AG10803 (cell line): ENCODE data around the gene LMTK3.

Experiments used
- DNase-seq: peaks from one replicate; pipeline ENCODE4 v3.0.0; 2010; ENCODE audit warnings: low read depth
- H3K4me3 ChIP-seq: 2 replicates; pipeline ENCODE4 v1.5.1; 2011; ENCODE audit warnings: mild to moderate bottlenecking, low read length, control low read depth
- CTCF ChIP-seq: conservative IDR thresholded peaks from 2 replicates; pipeline ENCODE4 v1.5.1; 2011; ENCODE audit warnings: mild to moderate bottlenecking, low read length, control low read depth, inconsistent platforms

LMTK3 gene, protein sequence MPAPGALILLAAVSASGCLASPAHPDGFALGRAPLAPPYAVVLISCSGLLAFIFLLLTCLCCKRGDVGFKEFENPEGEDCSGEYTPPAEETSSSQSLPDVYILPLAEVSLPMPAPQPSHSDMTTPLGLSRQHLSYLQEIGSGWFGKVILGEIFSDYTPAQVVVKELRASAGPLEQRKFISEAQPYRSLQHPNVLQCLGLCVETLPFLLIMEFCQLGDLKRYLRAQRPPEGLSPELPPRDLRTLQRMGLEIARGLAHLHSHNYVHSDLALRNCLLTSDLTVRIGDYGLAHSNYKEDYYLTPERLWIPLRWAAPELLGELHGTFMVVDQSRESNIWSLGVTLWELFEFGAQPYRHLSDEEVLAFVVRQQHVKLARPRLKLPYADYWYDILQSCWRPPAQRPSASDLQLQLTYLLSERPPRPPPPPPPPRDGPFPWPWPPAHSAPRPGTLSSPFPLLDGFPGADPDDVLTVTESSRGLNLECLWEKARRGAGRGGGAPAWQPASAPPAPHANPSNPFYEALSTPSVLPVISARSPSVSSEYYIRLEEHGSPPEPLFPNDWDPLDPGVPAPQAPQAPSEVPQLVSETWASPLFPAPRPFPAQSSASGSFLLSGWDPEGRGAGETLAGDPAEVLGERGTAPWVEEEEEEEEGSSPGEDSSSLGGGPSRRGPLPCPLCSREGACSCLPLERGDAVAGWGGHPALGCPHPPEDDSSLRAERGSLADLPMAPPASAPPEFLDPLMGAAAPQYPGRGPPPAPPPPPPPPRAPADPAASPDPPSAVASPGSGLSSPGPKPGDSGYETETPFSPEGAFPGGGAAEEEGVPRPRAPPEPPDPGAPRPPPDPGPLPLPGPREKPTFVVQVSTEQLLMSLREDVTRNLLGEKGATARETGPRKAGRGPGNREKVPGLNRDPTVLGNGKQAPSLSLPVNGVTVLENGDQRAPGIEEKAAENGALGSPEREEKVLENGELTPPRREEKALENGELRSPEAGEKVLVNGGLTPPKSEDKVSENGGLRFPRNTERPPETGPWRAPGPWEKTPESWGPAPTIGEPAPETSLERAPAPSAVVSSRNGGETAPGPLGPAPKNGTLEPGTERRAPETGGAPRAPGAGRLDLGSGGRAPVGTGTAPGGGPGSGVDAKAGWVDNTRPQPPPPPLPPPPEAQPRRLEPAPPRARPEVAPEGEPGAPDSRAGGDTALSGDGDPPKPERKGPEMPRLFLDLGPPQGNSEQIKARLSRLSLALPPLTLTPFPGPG (N-terminal part only)

GRCh38 chr19:48511800-48512503 lies at the start of gene LMTK3:
TSS of gene LMTK3 (minus strand) at chr19:48511835. CDS start at chr19:48511576, 259 bp downstream.
- no peak within 1 kb of the TSS for H3K4me3 ChIP-seq
- no peak for DNase-seq
- no peak for TF ChIP-seq CTCF

DNA sequence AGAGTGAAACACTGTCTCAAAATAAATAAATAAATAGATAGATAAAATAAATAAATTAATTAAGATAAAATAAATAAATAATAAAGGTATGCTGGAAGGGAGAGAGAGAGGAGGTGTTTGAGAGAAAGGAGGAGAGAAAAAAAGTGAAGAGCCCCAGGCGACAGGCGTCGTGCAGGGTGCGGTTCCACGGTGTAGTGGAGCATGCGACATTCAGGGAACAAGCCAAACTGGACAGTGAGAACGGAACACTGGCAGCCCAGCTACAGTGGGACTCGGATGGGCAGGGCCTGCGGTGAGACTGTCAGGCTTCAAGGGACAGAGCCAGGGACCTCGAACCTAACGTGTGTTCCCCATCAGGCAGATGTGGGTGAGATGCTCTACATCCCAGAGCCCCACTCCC lies 49.8 kb upstream of the LMTK3 start:
- no peak overlapping the region for H3K4me3 ChIP-seq
- no peak for DNase-seq
- no peak for TF ChIP-seq CTCF

GRCh38 chr19:48560095-48560530 lies 48.5 kb upstream of the LMTK3 start:
- no peak for TF ChIP-seq CTCF
- no peak for DNase-seq

DNA sequence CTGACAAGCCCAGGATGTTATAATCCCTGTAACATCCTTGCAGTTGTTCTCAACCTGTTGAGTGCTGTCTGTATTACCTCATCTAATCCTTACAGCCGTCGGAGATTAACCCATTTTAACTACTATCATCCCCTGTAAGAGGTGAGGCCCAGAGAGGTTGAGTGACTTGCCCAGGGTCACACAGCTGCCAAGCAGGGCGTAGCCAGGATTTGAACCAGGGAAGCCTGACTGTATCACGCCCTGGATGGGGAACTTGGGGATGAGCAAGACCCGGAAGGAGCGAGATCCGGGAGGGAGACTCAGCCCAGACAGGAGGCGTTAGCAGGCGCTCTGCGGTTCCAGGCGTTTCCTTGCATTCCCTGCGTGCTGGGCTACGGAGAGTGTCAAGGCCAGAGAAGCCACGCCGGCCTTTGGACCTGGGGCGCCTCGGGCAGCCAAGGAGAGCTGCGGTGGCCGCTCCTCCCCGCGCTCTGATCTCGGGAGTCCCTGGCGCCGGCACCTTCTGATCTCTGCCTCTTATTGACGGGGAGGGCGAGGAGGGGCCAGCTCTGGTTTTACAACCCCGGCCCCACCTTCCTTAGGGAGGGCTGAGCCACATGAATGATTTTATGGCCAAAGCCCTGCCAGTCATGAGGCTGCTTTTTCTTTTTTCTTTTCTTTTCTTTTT lies 46.5 kb upstream of the LMTK3 start:
- no peak overlapping the region for H3K4me3 ChIP-seq
- TF ChIP-seq CTCF = no peak
- DNase-seq = peak; percentile 70

More at GRCh38 chr19:48560095-48560530, 48.5 kb upstream of the LMTK3 start:
- no peak overlapping the region for H3K4me3 ChIP-seq

- no peak for TF ChIP-seq CTCF
- no peak overlapping the region for H3K4me3 ChIP-seq
- DNase-seq = no peak
These were observed 45.2 kb upstream of the LMTK3 start for GRCh38 chr19:48556825-48557224.

DNA sequence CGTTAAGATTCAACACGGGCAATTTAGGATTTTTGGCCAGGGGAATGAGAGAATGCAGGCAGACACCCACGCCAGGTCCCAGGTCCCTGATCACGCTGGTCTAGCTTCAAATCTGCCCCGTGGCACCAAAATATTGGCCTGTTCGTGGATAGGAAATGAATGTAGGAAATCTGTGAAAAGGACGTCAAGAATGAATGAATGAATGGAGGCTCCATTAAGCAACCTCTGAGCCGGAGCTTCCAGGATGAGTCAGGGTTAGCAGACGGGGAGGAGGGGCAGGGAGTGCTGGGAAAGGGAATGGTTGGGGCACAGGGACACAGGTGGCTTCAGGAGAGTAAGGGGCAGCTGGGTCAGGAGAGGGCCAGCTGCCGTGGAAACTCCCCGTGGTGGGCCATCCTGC lies 44.5 kb upstream of the LMTK3 start:
- peak; percentile 42 for DNase-seq
- H3K4me3 ChIP-seq = no peak overlapping the region
- TF ChIP-seq CTCF = no peak
